Measurements from ENCODE around the gene FBLL1.
"Not testable (repeated sequence)": the region's sequence is repeated elsewhere in the genome, so short reads cannot be mapped to it uniquely, and the experiment has no call there.

The FBLL1 gene

DNA sequence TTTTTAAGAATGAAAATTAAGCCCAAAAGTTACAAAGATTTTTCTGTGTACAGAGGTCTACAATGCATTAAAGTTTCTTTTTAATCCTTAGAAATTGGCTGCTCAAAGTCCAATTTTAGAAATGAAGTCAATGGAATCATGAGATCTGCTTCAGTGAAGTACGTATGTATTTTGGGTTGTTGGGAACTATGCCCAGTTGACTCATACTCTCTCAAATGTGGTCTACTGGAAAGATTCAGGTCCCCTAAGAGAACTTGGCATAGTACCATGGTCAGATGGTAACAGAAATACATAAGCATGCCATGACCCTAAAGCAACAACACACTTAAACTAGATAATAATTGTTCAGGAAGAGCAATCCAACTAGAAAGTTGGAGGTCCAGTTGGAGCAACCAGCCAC lies 23.0 kb downstream of the FBLL1 start:
- DNase-seq (ENCODE audit: low read depth, low spot score) = peak; percentile 86

DNA sequence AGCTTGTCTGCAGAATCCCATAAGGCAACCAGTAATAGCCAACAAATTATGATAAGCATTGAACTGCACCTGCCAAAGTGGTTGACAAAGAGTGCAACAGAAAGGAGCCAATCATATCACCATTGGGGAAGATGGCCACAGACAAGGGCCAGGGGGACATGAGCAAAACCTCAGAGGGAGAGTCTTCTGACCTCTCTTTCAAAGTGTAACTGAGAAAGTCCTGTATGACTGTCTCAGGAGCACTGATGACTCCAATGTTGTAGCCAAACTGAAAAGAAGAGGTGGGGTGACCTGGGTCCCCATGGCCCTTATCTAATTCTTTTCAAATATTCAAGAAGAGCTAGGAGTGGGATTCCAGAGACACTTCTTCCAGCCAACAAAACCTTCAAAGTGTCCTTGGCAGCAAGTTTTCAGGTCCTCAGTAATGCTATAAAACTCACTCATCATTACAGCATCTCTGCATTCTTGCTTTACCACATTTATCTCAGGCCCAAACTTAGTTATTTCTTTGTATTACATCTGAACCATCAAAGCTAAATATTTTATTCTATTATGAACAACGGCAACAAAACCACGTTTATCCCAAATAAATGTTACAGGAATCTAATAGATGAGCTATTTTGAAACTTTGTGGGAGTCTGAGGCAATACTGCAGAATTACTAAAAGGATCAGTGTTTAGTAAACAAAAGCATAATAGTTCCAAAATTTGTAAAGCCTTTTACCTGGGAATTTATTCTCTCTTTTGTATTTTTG lies 24.4 kb downstream of the FBLL1 start:
- no peak for DNase-seq (ENCODE audit: low read depth, low spot score)

DNA sequence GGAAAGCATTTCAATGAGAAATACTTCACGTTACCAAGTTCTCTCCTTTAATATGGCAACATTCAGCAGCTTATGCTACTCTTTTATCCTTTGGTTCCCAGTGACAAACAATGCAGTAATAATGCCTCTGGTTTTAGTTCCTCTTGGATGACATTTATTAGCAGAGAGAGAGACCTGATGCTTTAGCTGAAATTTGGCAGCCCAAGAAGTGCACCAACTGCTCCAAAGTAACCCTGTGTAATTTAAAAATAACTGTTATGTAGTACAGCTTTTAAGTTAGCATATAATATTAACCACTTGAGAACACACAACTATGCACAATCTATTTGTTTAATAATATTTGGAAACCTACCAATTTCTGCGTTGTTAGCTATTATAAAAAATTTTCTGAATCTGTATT lies 28.3 kb downstream of the FBLL1 start:
- DNase-seq (ENCODE audit: low read depth, low spot score) = no peak

DNA sequence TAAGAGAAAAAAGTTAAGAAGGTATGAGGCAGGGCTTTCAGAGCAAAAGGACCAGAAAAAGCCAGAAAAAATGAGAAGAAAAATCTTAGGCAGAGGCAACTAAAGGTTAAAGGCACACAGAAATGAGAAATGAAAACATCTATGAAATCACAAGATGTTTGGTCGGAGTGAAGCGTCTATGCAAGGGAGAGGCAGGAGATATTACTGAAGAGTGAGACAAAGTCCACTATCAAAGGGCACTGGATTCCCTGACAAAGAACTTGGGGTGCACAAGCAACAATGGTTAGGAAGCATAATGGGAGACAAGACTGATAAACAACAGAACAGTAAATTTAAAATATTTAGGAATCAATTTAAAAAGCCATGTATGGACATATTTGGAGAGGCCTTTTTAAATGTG lies 33.2 kb downstream of the FBLL1 start:
- no peak for DNase-seq (ENCODE audit: low read depth, low spot score)

DNA sequence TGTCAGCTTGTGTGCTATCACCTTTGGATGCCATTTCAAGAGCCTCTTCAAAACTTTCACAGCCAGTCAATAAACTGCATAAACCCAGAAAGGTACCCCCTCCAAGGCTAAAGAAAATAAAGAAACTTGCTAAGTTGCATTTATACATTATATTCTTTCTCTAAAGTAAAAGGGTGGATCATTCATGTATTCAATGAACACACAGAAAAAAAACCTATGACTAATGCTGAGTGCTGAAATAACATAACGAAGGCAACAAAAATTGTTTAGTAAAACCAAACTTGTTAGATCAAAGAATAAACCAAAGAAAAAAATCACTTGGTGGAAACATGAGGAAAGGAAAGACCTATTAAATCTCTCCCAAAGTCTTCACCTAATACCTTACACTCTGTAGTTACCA lies 34.9 kb downstream of the FBLL1 start:
- DNase-seq (ENCODE audit: low read depth, low spot score) = no peak

DNA sequence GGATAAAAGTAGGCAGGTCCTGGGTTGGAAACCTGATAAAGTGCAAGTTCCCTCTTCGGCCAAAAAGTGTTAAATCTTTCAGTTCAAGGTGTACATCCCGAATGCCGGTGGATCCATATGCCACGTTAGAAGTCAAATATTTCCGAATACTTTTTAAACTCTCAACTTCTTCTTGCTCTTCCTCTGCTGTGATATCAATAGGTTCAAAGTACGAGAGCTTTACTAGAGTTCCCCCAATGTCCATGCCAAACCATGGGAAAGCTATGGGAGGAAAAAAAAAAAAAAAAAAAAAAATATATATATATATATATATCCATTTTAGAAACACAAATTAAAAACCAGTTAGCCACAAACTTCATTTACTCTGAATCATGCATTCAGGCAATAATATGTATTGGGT lies 39.6 kb downstream of the FBLL1 start:
- no peak for DNase-seq (ENCODE audit: low read depth, low spot score)

DNA sequence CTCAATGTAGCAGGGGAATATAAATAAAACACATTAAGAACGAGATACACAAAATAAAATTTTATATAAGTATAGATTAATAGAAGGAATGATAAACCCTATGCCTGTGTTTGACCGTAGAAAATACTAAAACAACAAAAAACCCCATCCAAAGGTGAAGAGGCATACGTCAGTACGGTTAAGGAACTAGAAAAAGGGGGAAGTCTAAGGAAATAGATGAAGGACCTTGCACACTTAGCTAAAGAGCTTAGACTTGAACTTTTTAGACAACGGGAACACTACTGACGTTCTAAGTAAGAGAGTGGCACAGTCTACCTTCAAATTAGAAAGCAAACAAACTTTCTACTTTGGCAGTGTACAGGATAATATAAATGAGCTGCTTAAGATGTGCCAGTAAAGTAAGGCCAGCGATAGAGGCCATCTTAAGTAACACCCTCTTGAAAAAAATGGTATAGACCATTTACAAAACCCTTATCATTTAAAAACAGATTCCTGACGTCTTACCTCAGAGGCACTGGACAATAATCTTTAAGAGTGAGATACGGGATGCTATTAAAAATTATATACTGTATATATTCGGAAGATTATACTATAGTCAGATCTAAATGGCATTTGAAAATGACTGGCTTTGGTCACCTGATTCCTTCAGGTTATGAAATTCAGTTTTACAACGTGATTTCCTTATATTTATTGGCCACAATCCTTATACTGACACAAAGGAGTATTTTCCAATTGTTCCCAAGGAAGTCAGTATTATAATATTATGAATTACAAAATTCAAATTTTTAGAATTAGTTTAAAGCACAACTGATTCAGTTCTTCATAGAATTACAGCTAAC lies 41.6 kb downstream of the FBLL1 start:
- no peak for DNase-seq (ENCODE audit: low read depth, low spot score)

DNA sequence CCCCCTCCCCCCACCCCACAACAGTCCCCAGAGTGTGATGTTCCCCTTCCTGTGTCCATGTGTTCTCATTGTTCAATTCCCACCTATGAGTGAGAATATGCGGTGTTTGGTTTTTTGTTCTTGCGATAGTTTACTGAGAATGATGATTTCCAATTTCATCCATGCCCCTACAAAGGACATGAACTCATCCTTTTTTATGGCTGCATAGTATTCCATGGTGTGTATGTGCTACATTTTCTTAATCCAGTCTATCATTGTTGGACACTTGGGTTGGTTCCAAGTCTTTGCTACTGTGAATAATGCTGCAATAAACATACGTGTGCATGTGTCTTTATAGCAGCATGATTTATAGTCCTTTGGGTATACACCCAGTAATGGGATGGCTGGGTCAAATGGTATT lies 44.6 kb downstream of the FBLL1 start:
- DNase-seq (ENCODE audit: low read depth, low spot score) = not testable (repeated sequence)

DNA sequence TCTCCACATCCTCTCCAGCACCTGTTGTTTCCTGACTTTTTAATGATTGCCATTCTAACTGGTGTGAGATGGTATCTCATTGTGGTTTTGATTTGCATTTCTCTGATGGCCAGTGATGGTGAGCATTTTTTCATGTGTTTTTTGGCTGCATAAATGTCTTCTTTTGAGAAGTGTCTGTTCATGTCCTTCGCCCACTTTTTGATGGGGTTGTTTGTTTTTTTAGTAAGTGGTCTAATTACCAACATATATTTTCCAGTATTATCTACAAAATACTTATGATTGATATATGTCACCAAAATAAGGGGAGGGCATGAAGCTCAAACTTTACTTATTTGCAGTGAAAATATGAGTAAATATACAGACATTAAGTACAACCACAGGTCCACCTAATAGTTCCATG lies 45.1 kb downstream of the FBLL1 start:
- not testable (repeated sequence) for DNase-seq (ENCODE audit: low read depth, low spot score)

DNA sequence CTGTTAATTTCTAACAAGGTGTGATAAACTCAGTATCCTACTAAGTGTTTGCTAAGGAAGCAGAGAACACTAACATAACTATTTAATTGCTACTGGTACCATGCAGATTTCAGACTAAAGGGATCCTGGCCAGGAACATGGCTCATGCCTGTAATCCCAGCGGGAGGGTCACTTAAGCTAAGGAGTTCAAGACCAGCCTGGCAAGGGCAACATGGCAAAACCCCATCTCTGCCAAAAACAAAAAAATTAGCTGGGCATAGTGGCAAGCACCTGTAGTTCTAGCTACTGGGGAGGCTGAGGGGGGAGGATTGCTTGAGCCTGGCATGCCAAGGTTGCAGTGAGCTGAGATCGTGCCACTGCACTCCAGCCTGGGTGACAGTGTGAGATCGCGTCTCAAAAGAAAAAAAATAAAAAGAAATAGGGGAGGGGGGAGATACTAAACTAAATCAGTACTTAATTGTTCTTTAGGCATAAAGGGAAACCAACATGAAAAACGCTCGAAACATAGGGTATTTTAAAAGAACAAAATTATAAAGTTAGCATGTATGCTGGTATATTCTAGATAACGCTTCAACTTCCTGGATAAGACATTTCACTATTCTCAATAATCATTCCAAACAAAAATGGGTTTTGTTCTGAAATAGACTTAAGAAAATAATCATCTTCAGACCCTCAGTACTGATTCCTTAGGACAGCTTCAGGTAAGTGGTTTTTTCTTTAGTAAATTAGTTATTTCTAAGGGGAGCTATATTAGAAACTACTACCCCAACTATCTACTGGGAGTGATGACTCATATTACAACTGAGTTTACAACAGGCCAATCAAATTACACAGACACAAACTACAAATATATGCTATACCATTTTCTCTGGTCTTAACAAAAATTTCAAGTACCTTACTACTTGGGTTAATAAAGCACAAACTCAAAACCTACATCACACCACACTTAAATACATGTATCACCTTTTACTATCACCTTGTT lies 46.6 kb downstream of the FBLL1 start:
- DNase-seq (ENCODE audit: low read depth, low spot score) = no peak

DNA sequence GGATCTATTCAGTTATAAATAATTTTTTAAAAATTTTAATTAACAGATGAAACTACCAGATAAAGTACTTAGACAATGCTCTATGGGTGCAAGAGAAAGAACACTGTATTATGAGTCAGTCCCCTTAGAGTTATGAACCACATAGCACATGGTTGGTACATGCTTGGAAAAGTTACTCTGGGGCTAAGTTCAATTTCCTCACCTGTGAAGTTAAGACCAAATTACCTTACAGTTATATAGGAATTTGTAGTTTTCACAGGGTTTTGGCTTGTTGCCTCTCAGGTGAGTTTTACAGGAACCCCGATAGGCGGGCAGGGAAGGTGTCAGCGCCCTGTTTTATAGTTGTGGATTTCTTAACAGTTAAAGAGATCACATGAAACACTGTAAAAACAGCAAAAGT lies 48.9 kb downstream of the FBLL1 start:
- DNase-seq (ENCODE audit: low read depth, low spot score) = peak; percentile 23

DNA sequence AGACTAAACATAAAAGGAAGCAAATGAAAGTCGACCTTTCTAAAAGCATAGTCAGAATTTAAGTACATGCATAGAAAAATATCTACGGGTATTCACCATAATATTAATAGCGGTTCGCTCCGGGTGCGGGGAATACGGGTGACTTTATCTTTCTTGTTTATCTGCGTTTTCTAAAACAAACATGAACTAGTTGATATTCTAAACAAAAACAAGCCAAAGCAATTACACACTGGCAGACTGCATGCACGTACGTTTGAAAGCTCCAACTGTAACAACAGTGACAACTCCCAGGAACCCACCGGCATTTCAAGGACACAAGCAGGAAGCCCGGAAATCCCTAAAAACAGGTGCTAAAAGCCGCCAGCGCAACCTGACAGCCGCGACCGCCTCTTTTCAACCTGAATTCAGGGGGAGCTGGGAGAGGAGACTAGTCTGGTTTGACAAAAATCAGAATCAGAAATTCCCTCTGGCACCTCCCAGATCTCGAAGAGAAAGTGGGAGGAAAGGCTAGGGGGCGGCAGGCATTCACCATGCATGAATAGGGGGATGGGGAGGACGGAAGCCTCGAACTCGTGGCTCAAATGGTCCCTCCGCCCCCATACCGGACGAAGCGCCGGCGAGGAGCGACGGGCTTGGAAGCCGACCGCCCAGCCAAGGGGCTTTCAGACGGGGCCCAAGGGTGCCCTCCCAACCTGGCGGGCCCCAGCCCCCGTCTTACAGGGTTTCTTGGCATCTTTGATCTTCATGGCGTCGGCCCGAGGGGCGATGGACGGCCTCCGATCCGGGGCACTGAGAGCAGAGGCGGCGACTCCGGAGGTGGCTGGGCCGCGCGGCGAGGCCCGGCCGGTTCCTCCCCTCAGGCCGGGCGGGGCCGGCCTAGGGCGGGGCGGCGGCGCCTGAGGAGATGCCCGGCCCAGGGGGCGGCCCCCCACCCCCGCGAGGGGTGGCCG lies 49.7 kb downstream of the FBLL1 start, which contains the start of gene PANK3:
TSS of gene PANK3 (minus strand) at position 831 of the 950 bp plus-strand sequence. CDS start at position 746, 85 bp downstream.
- no peak for DNase-seq (ENCODE audit: low read depth, low spot score)

DNA sequence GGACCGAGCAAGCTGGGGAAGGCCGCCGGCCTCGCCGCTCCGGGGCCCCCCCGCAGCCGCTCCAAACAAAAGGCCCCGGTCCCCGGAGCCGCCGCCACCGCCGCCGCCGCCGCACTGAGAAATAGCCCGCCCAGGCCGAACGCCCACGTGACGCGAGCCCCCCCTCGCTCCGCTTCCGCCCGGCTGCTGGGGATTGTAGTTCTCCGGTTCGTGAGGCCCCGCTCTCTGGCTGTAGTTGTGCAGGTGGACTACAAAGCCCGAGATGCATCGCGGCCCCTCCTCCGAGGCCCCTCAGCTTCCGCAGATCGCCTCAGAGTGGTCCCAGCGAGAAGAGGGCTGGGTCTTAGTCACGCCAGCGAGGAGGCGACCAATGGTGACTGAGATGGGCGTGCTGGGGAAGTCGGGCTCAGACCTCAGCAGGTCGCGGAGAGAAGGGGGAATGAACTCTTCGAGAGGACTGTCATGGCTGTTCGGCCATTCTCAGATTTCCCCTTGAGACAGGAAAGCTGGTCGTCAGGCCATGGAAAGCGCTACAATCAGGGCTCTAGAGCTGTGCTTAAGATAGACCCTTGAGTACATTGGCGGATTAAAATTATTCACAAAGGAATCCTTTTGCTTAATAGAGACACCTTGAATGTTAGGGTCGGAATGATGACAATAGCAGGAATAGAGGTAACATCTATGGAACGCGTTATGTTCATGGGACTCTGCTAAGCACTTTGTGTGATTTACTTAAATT lies 50.6 kb downstream of the FBLL1 start:
- DNase-seq (ENCODE audit: low read depth, low spot score) = peak; percentile 100

DNA sequence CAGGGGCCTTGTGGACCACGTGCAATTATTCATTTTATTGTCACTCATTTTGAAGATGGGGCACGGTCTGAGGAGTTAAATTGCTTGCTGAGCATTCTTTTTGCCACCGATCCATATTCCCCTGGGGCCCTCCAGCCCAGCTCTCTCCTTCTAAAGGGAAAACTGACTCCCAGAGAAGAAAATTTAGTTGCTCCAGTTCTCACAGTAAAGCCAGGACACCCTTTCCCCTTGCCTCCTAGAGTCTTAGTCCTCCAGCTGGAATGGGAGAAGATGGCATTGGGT lies 51.1 kb downstream of the FBLL1 start:
- no peak for DNase-seq (ENCODE audit: low read depth, low spot score)

All from astrocyte of the hippocampus (primary cell).